ENCODE data around the gene ITFG1. TPM values are rescaled to one million over a fixed set of nuclear protein-coding genes. Genes with fewer than 3 reads are reported as not detected.
"Not testable (repeated sequence)": the region's sequence is repeated elsewhere in the genome, so short reads cannot be mapped to it uniquely, and the experiment has no call there.

The ITFG1 gene
- polyA plus RNA-seq, 6 donors from 2014 or later: 18.6 to 39.0 (median 28.5) TPM

- Mint-ChIP-seq H3K36me3 (peaks cover 30 to 55% of the 10 kb centered on the region in 2 donors), H3K4me3 (no peak overlapping the region), H3K4me1 (no peaks in the 10 kb centered on the region), H3K27ac (no peak overlapping the region), H3K9me3 (peaks cover 0 to 16% (median 8%) of the 10 kb centered on the region in 7 donors), H3K27me3 (no peaks in the 10 kb centered on the region)
- ATAC-seq (ENCODE audit: low read depth in 2 of 2) (no peak), DNase-seq (no peak)
Measured at GRCh38 chr16:47228241-47228640, 232.6 kb downstream of the ITFG1 start.

- peaks cover 29 to 34% of the 10 kb centered on the region in 2 donors for H3K36me3 Mint-ChIP-seq
- H3K27me3 Mint-ChIP-seq: no peaks in the 10 kb centered on the region
- DNase-seq: no peak
- H3K4me1 Mint-ChIP-seq: no peaks in the 10 kb centered on the region
- no peak overlapping the region for H3K4me3 Mint-ChIP-seq
- H3K9me3 Mint-ChIP-seq: peaks cover 0 to 2% (median 0%) of the 10 kb centered on the region in 7 donors
- H3K27ac Mint-ChIP-seq: no peak overlapping the region
- ATAC-seq (ENCODE audit: low read depth in 2 of 2): no peak
Measured at GRCh38 chr16:47213761-47214440, 247.0 kb downstream of the ITFG1 start.

- DNase-seq (no peak), ATAC-seq (ENCODE audit: low read depth in 2 of 2) (no peak)
- Mint-ChIP-seq H3K9me3 (no peaks in the 10 kb centered on the region), H3K36me3 (peaks cover 21 to 27% of the 10 kb centered on the region in 2 donors), H3K27ac (no peak overlapping the region), H3K4me3 (no peak overlapping the region), H3K4me1 (no peaks in the 10 kb centered on the region), H3K27me3 (no peaks in the 10 kb centered on the region)
Measured at GRCh38 chr16:47211218-47211617, 249.6 kb downstream of the ITFG1 start.

GRCh38 chr16:47204736-47205504 lies 255.9 kb downstream of the ITFG1 start:
- H3K27me3 Mint-ChIP-seq: no peaks in the 10 kb centered on the region
- H3K9me3 Mint-ChIP-seq: no peaks in the 10 kb centered on the region
- ATAC-seq (ENCODE audit: low read depth in 2 of 2) (no peak), DNase-seq (no peak)
- H3K4me3 Mint-ChIP-seq: no peak overlapping the region
- H3K27ac Mint-ChIP-seq: peak overlapping the region in 1 of 6 donors; percentile 21
- peaks cover 0 to 4% of the 10 kb centered on the region in 2 donors for H3K36me3 Mint-ChIP-seq
- H3K4me1 Mint-ChIP-seq: no peaks in the 10 kb centered on the region

- not testable (repeated sequence) for H3K4me3 Mint-ChIP-seq; H3K36me3 Mint-ChIP-seq; DNase-seq; H3K4me1 Mint-ChIP-seq; ATAC-seq (ENCODE audit: low read depth in 2 of 2); H3K27ac Mint-ChIP-seq; H3K9me3 Mint-ChIP-seq; H3K27me3 Mint-ChIP-seq
Measured at GRCh38 chr16:47203433-47203832, 257.4 kb downstream of the ITFG1 start.

GRCh38 chr16:47198180-47198575 lies 262.7 kb downstream of the ITFG1 start:
- DNase-seq: no peak
- Mint-ChIP-seq H3K4me1 (no peaks in the 10 kb centered on the region), H3K27me3 (no peaks in the 10 kb centered on the region), H3K36me3 (peaks cover under 1 to 7% of the 10 kb centered on the region in 2 donors), H3K4me3 (no peak overlapping the region), H3K27ac (no peak overlapping the region), H3K9me3 (no peaks in the 10 kb centered on the region)
- ATAC-seq (ENCODE audit: low read depth in 2 of 2): no peak

GRCh38 chr16:47197536-47198179 lies 263.2 kb downstream of the ITFG1 start:
- Mint-ChIP-seq H3K27me3 (no peaks in the 10 kb centered on the region), H3K27ac (no peak overlapping the region), H3K9me3 (peaks cover 0 to 2% (median 0%) of the 10 kb centered on the region in 7 donors), H3K4me1 (no peaks in the 10 kb centered on the region), H3K36me3 (peaks cover 6 to 11% of the 10 kb centered on the region in 2 donors), H3K4me3 (no peak overlapping the region)
- DNase-seq: no peak
- ATAC-seq (ENCODE audit: low read depth in 2 of 2): no peak

GRCh38 chr16:47196457-47196856 lies 264.4 kb downstream of the ITFG1 start:
- Mint-ChIP-seq H3K9me3 (peaks cover 0 to 2% (median 0%) of the 10 kb centered on the region in 7 donors), H3K27me3 (no peaks in the 10 kb centered on the region), H3K27ac (no peak overlapping the region), H3K4me1 (no peaks in the 10 kb centered on the region), H3K4me3 (no peak overlapping the region), H3K36me3 (peaks cover 14 to 19% of the 10 kb centered on the region in 2 donors)
- no peak for DNase-seq
- ATAC-seq (ENCODE audit: low read depth in 2 of 2): no peak

GRCh38 chr16:47182318-47182717 lies 278.5 kb downstream of the ITFG1 start:
- no peaks in the 10 kb centered on the region for H3K4me1 Mint-ChIP-seq
- no peak for DNase-seq
- ATAC-seq (ENCODE audit: low read depth in 2 of 2): no peak
- peak overlapping the region in 1 of 6 donors; percentile 76 for H3K27ac Mint-ChIP-seq
- H3K27me3 Mint-ChIP-seq: no peaks in the 10 kb centered on the region
- H3K4me3 Mint-ChIP-seq: no peak overlapping the region
- H3K9me3 Mint-ChIP-seq: peaks cover 0 to 10% (median 5%) of the 10 kb centered on the region in 7 donors
- peaks cover 6 to 14% of the 10 kb centered on the region in 2 donors for H3K36me3 Mint-ChIP-seq

GRCh38 chr16:47181066-47181465 lies 279.8 kb downstream of the ITFG1 start:
- not testable (repeated sequence) for DNase-seq; H3K4me3 Mint-ChIP-seq; H3K27me3 Mint-ChIP-seq; H3K9me3 Mint-ChIP-seq; ATAC-seq (ENCODE audit: low read depth in 2 of 2); H3K27ac Mint-ChIP-seq; H3K4me1 Mint-ChIP-seq
- H3K36me3 Mint-ChIP-seq: peaks cover 6 to 14% of the 10 kb centered on the region in 2 donors

GRCh38 chr16:47180073-47180472 lies 280.8 kb downstream of the ITFG1 start:
- no peaks in the 10 kb centered on the region for H3K27me3 Mint-ChIP-seq
- no peak for ATAC-seq (ENCODE audit: low read depth in 2 of 2)
- DNase-seq: no peak
- H3K36me3 Mint-ChIP-seq: peaks cover 6 to 14% of the 10 kb centered on the region in 2 donors
- H3K4me1 Mint-ChIP-seq: no peaks in the 10 kb centered on the region
- peaks cover 0 to 10% (median 5%) of the 10 kb centered on the region in 7 donors for H3K9me3 Mint-ChIP-seq
- no peak overlapping the region for H3K4me3 Mint-ChIP-seq
- H3K27ac Mint-ChIP-seq: no peak overlapping the region

- Mint-ChIP-seq H3K4me3 (no peak overlapping the region), H3K36me3 (peaks cover 7 to 11% of the 10 kb centered on the region in 2 donors)
Measured at GRCh38 chr16:47175152-47175551, 285.7 kb downstream of the ITFG1 start.

GRCh38 chr16:47162670-47163420 lies 298.0 kb downstream of the ITFG1 start:
- ATAC-seq (ENCODE audit: low read depth in 2 of 2): no peak
- Mint-ChIP-seq H3K36me3 (peaks cover 0 to 22% of the 10 kb centered on the region in 2 donors), H3K27ac (peak overlapping the region in 1 of 6 donors; percentile 51), H3K9me3 (no peaks in the 10 kb centered on the region), H3K4me1 (no peaks in the 10 kb centered on the region), H3K27me3 (no peaks in the 10 kb centered on the region), H3K4me3 (no peak overlapping the region)
- no peak for DNase-seq

More at GRCh38 chr16:47175152-47175551, 285.7 kb downstream of the ITFG1 start:
- Mint-ChIP-seq H3K9me3 (peaks cover 0 to 5% (median 0%) of the 10 kb centered on the region in 7 donors), H3K27me3 (no peaks in the 10 kb centered on the region), H3K27ac (no peak overlapping the region), H3K4me1 (no peaks in the 10 kb centered on the region)
- ATAC-seq (ENCODE audit: low read depth in 2 of 2) (no peak), DNase-seq (no peak)

Data from naive B cell (primary cell).